Spleen (tissue), 11 donors: ENCODE measurements around the gene SEMA5B. TPM values are rescaled to one million over a fixed set of nuclear protein-coding genes. Genes with fewer than 3 reads are reported as not detected.

Experiments
- DNase-seq: peaks from one replicate; pipeline ENCODE4 v3.0.0-alpha.2; 2020
- H3K27ac ChIP-seq, 8 donors: fragments of 200-600 bp; sonication (generic) in 7 of 8; 1 replicate in 4 of 8; 2 replicates in 4 of 8; pipeline versions ENCODE4 v1.5.0 to v1.8.0; 2016 to 2021; ENCODE audit warnings: inconsistent platforms in 4 of 8, mild to moderate bottlenecking in 4 of 8, moderate library complexity in 1 of 8
- H3K27me3 ChIP-seq, 7 donors: fragments of 200-600 bp; sonication (generic) in 6 of 7; replicated peaks in 1 of 7; 1 replicate in 4 of 7; 2 replicates in 3 of 7; pipeline versions ENCODE4 v1.5.0 to v1.8.0; 2016 to 2021; ENCODE audit warnings: inconsistent platforms in 3 of 7, mild to moderate bottlenecking in 1 of 7
- H3K36me3 ChIP-seq, 6 donors: fragments of 200-600 bp; sonication (generic) in 5 of 6; 1 replicate in 4 of 6; 2 replicates in 2 of 6; pipeline versions ENCODE4 v1.5.0 to v1.8.0; 2016 to 2021; ENCODE audit warnings: inconsistent platforms in 2 of 6
- H3K4me1 ChIP-seq, 6 donors: fragments of 200-600 bp; sonication (generic) in 5 of 6; 1 replicate in 3 of 6; 2 replicates in 3 of 6; pipeline versions ENCODE4 v1.5.0 to v1.8.0; 2016 to 2021; ENCODE audit warnings: inconsistent platforms in 3 of 6
- H3K4me3 ChIP-seq, 8 donors: fragments of 200-600 bp; sonication (generic) in 7 of 8; 1 replicate in 4 of 8; 2 replicates in 4 of 8; pipeline versions ENCODE4 v1.5.0 to v1.8.0; 2016 to 2021; ENCODE audit warnings: inconsistent platforms in 4 of 8, mild to moderate bottlenecking in 4 of 8, moderate library complexity in 2 of 8
- H3K9me3 ChIP-seq, 8 donors: fragments of 200-600 bp; sonication (generic) in 7 of 8; 1 replicate in 4 of 8; 2 replicates in 4 of 8; pipeline versions ENCODE4 v1.5.0 to v1.8.0; 2016 to 2021; ENCODE audit warnings: inconsistent platforms in 4 of 8
- POLR2A ChIP-seq, 3 donors: fragments of 450-650 bp; IDR thresholded peaks; one replicate each; pipeline ENCODE4 v1.5.1; 2017; ENCODE audit warnings: antibody characterized with exemption in 3 of 3, mild to moderate bottlenecking in 1 of 3
- POLR2AphosphoS5 ChIP-seq, 3 donors: sonication (generic); formaldehyde crosslinking; IDR thresholded peaks; one replicate each; pipeline ENCODE4 v1.5.1; 2017; ENCODE audit warnings: antibody characterized with exemption in 3 of 3
- WGBS, 5 donors: extraction: QIAGEN DNeasy Blood & Tissue Kit in 3 of 5; methylation state at CpG; one replicate each; pipeline versions ENCODE4 v1.1.5 to v1.1.7; 2013 to 2018; 5-methylcytosine and 5-hydroxymethylcytosine counted together
- intact Hi-C: fragments of 100-400 bp; cut with DNase I; formaldehyde crosslinking; loops from one replicate; pipeline ENCODE4 v1.15.0; 2023; ENCODE audit warnings: low total_unique reads
- polyA plus RNA-seq, 3 donors: library from polyadenylated mRNA; stranded (reverse); fragments of 200-250 nt; gene quantifications; one replicate each; pipeline ENCODE4 v1.2.1, GENCODE V29; 2013
- total RNA-seq, 7 donors: library from RNA; depleted of rRNA in 3 of 7; stranded (reverse); fragments of >200 nt in 3 of 7; fragmentation: NEBNext Ultra II Directional in 4 of 7; extraction: Animal tissue kit (Norgen Biotek cat#: 25700) in 4 of 7; gene quantifications; one replicate each; pipeline versions ENCODE4 v1.1.0 to v1.2.1, GENCODE V29; 2016 to 2021
- TF ChIP-seq, protein P1 (sequence below), 11 experiments: fragments of 200-600 bp in 7 of 11; fragments of 450-650 bp in 4 of 11; sonication (generic) in 4 of 11; IDR thresholded peaks in 8 of 11; conservative IDR thresholded peaks in 3 of 11; 1 replicate in 7 of 11; 2 replicates in 4 of 11; pipeline versions ENCODE4 v1.4.0 to v1.8.0; 2016 to 2021; ENCODE audit warnings: antibody characterized with exemption in 11 of 11, inconsistent platforms in 4 of 11, mild to moderate bottlenecking in 1 of 11
- donor health status: healthy with polysubstance abuse.
- donor health status: DM: no; HTN: no; CAD: no; lungs with moderate emphysema.
- donor health status: DM: no; HTN: no; CAD: no.
- donor health status: Bipolar disorder and iron deficiency.
- donor health status: healthy.
- donor health status: DM: no; HTN: no; CAD: no.
- donor health status: DM: yes; HTN: yes; CAD: no.

The SEMA5B gene
- total and polyA plus RNA-seq, 10 donors = 0.09 to 0.63 (median 0.41) TPM; not detected in 3

GRCh38 chr3:122987231-122987630 is 40.3 kb downstream of the SEMA5B start:
- WGBS, 5 donors = 82 to 94% (median 94%) methylated on average over 2 of the region's 2 CpGs
- intact Hi-C loops = no loop called here
- no peak overlapping the region for H3K27ac ChIP-seq

DNA sequence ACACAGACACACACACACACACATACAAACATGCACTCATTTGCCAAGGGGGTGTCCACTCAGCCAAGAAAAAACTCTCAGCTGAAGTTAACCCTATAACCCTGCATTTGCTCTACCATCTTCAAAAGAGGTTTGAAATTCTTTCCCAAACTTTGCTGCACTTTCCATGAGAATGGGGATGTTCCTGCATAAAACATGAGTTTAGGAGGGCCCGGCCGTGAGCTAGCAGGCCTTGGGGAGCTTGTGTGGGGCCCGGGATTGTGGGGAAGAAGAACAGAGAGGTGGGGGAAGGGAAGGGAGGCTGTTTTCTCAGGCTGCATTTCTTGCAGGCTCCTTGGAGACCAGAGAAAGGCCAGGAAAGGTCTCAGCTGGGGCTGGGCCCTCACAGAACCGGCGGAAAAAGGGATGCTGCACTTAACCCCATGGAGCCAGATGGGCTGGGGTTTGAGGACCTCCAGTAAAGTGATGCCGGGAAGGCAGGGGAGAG is 40.8 kb downstream of the SEMA5B start:
- no peak overlapping the region for H3K27ac ChIP-seq
- H3K4me1 ChIP-seq = peaks cover 0 to 14% (median 0%) of the 10 kb centered on the region in 6 donors
- no peak overlapping the region for H3K4me3 ChIP-seq
- DNase-seq = no peak
- H3K27me3 ChIP-seq = peaks cover 0 to 39% (median 0%) of the 10 kb centered on the region in 7 donors
- no peaks in the 10 kb centered on the region for H3K9me3 ChIP-seq
- WGBS, 5 donors = 67 to 69% (median 68%) methylated on average over 6 of the region's 6 CpGs
- intact Hi-C loops = no loop called here
- TF ChIP-seq POLR2A (IDR thresholded peaks at IDR 0.05) = no peak
- H3K36me3 ChIP-seq = no peaks in the 10 kb centered on the region

More at GRCh38 chr3:122987231-122987630, 40.3 kb downstream of the SEMA5B start:
- no peaks in the 10 kb centered on the region for H3K36me3 ChIP-seq
- no peak for DNase-seq
- H3K4me1 ChIP-seq = peaks cover 0 to 14% (median 0%) of the 10 kb centered on the region in 6 donors
- peaks cover 0 to 44% (median 0%) of the 10 kb centered on the region in 7 donors for H3K27me3 ChIP-seq
- no peaks in the 10 kb centered on the region for H3K9me3 ChIP-seq
- TF ChIP-seq POLR2A (IDR thresholded peaks at IDR 0.05) (no peak), POLR2AphosphoS5 (IDR thresholded peaks at IDR 0.05) (no peak)
- TF ChIP-seq, protein P1, sequence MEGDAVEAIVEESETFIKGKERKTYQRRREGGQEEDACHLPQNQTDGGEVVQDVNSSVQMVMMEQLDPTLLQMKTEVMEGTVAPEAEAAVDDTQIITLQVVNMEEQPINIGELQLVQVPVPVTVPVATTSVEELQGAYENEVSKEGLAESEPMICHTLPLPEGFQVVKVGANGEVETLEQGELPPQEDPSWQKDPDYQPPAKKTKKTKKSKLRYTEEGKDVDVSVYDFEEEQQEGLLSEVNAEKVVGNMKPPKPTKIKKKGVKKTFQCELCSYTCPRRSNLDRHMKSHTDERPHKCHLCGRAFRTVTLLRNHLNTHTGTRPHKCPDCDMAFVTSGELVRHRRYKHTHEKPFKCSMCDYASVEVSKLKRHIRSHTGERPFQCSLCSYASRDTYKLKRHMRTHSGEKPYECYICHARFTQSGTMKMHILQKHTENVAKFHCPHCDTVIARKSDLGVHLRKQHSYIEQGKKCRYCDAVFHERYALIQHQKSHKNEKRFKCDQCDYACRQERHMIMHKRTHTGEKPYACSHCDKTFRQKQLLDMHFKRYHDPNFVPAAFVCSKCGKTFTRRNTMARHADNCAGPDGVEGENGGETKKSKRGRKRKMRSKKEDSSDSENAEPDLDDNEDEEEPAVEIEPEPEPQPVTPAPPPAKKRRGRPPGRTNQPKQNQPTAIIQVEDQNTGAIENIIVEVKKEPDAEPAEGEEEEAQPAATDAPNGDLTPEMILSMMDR (IDR thresholded peaks at IDR 0.05 in 8 of 11, conservative IDR thresholded peaks at IDR 0.05 in 3 of 11) = no peak
- H3K4me3 ChIP-seq = no peak overlapping the region

- no peak overlapping the region for H3K27ac ChIP-seq
- DNase-seq = no peak
- peaks cover 0 to 31% (median 0%) of the 10 kb centered on the region in 7 donors for H3K27me3 ChIP-seq
- H3K36me3 ChIP-seq = no peaks in the 10 kb centered on the region
- WGBS, 5 donors = 92 to 97% (median 95%) methylated on average over 4 of the region's 4 CpGs
- peaks cover 0 to 14% (median 0%) of the 10 kb centered on the region in 6 donors for H3K4me1 ChIP-seq
- no peak overlapping the region for H3K4me3 ChIP-seq
- H3K9me3 ChIP-seq = no peaks in the 10 kb centered on the region
- intact Hi-C loops = no loop called here
- TF ChIP-seq, protein P1 (IDR thresholded peaks at IDR 0.05 in 8 of 11, conservative IDR thresholded peaks at IDR 0.05 in 3 of 11) = no peak
- TF ChIP-seq POLR2A (IDR thresholded peaks at IDR 0.05) (no peak), POLR2AphosphoS5 (IDR thresholded peaks at IDR 0.05) (no peak)
These were observed 42.0 kb downstream of the SEMA5B start for GRCh38 chr3:122985539-122985938.

DNA sequence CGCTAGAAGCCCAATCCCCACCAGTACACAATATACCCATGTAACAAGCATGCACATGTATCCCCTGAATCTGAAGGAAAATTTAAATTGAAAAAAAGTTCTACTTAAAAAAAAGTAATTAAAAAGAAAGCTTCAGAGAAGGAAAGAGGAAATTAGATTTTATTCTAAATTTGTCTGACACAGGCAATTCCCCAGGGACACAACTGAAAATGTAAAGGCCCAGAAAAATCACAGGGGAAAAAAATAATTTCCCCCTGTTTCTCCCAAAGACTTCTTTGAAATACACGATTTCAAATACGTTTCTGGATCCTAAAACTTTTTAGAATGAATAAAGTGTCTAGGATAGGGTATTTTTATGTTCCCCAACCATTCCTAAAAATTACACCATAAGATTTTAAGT is 42.9 kb downstream of the SEMA5B start:
- 71 to 85% (median 73%) methylated on average over 3 of the region's 3 CpGs for WGBS, 5 donors
- intact Hi-C loops = no loop called here

More for the DNA sequence above, 42.9 kb downstream of the SEMA5B start:
- Histone ChIP-seq H3K36me3 (no peaks in the 10 kb centered on the region), H3K9me3 (no peaks in the 10 kb centered on the region), H3K27me3 (peaks cover 0 to 22% (median 0%) of the 10 kb centered on the region in 7 donors), H3K27ac (no peak overlapping the region), H3K4me3 (no peak overlapping the region), H3K4me1 (peaks cover 0 to 14% (median 0%) of the 10 kb centered on the region in 6 donors)
- no peak for DNase-seq
- TF ChIP-seq, protein P1 (IDR thresholded peaks at IDR 0.05 in 8 of 11, conservative IDR thresholded peaks at IDR 0.05 in 3 of 11) = no peak
- no peak for TF ChIP-seq POLR2A (IDR thresholded peaks at IDR 0.05)
- TF ChIP-seq POLR2AphosphoS5 (IDR thresholded peaks at IDR 0.05) = no peak
